Ovary (tissue), 9 donors: ENCODE measurements around the gene ITGA6. TPM values are rescaled to one million over a fixed set of nuclear protein-coding genes. Genes with fewer than 3 reads are reported as not detected.

Experiments used
- DNase-seq, 5 donors: peaks; one replicate each; pipeline ENCODE4 v3.0.0-alpha.2; 2019 to 2020
- H3K27ac ChIP-seq, 2 donors: fragments of 200-600 bp; one replicate each; pipeline versions ENCODE4 v1.5.1 to v1.8.0; 2019 to 2022
- H3K27me3 ChIP-seq: fragments of 200-600 bp; one replicate; pipeline ENCODE4 v1.8.0; 2022
- H3K36me3 ChIP-seq: fragments of 200-600 bp; sonication (generic); one replicate; pipeline ENCODE4 v1.5.1; 2019
- H3K4me1 ChIP-seq: one replicate; pipeline ENCODE4 v1.8.1; 2013; ENCODE audit warnings: mild to moderate bottlenecking, moderate library complexity; ENCODE audit not compliant: insufficient read depth
- H3K4me3 ChIP-seq: fragments of 200-600 bp; sonication (generic); one replicate; pipeline ENCODE4 v1.5.1; 2017
- H3K9me3 ChIP-seq, 2 donors: fragments of 200-600 bp in 1 of 2; sonication (generic) in 1 of 2; one replicate each; pipeline versions ENCODE4 v1.5.1 to v1.8.1; 2013 to 2019; ENCODE audit warnings: mild to moderate bottlenecking in 1 of 2, moderate library complexity in 1 of 2
- CTCF ChIP-seq, 3 donors: fragments of 450-650 bp in 2 of 3; fragments of 200-600 bp in 1 of 3; IDR thresholded peaks; one replicate each; pipeline versions ENCODE4 v1.5.1 to v1.8.0; 2016 to 2022; ENCODE audit warnings: antibody characterized with exemption in 3 of 3, mild to moderate bottlenecking in 1 of 3
- EP300 ChIP-seq: sonication (generic); formaldehyde crosslinking; IDR thresholded peaks from one replicate; pipeline ENCODE4 v1.6.1; 2017; ENCODE audit warnings: antibody characterized with exemption
- POLR2A ChIP-seq: fragments of 450-650 bp; IDR thresholded peaks from one replicate; pipeline ENCODE4 v1.6.1; 2017; ENCODE audit warnings: antibody characterized with exemption, mild to moderate bottlenecking, moderate library complexity
- WGBS, 3 donors: extraction: QIAGEN DNeasy Blood & Tissue Kit in 1 of 3; methylation state at CpG; one replicate each; pipeline versions ENCODE4 v1.1.5 to v1.1.7; 2013 to 2017; 5-methylcytosine and 5-hydroxymethylcytosine counted together
- intact Hi-C, 4 donors: fragments of 100-400 bp; cut with DNase I; formaldehyde crosslinking; loops; one replicate each; pipeline versions ENCODE4 v1.11.0 to v1.15.1; 2022 to 2023
- polyA plus RNA-seq, 2 donors: library from polyadenylated mRNA; stranded (reverse); fragments of 200-250 nt in 1 of 2; fragments of 350-450 nt in 1 of 2; fragmentation: Illumina TruSeq in 1 of 2; extraction: RNeasy Lipid Tissue Mini Kit (QIAGEN cat#74804) in 1 of 2; gene quantifications; one replicate each; pipeline ENCODE4 v1.2.3, GENCODE V29; 2013 to 2014
- total RNA-seq, 7 donors: library from RNA; depleted of rRNA in 2 of 7; stranded (reverse); fragments of >200 nt in 2 of 7; fragmentation: NEBNext Ultra II Directional in 3 of 7; extraction: Animal tissue kit (Norgen Biotek cat#: 25700) in 3 of 7; gene quantifications; one replicate each; pipeline versions ENCODE4 v1.1.0 to v1.2.4, GENCODE V29; 2016 to 2023
- donor health status: DM: no; HTN: no; CAD: no; lungs with moderate emphysema.
- donor health status: DM: no; HTN: no; CAD: no.
- donor health status: Bipolar disorder and iron deficiency.
- donor health status: DM: yes; HTN: yes; CAD: no.
- donor health status: DM: no; HTN: no; CAD: no.
- donor health status: DM: yes; HTN: yes; CAD: no.

The ITGA6 gene
- total and polyA plus RNA-seq, 9 donors, result 8.4 to 51.6 (median 19.0) TPM

- no peak for DNase-seq
- no peak overlapping the region for H3K27ac ChIP-seq
- no peak overlapping the region for H3K4me3 ChIP-seq
- H3K36me3 ChIP-seq, result no peaks in the 10 kb centered on the region
- H3K27me3 ChIP-seq, result no peaks in the 10 kb centered on the region
- no peaks in the 10 kb centered on the region for H3K9me3 ChIP-seq
- intact Hi-C loops, result no loop called here
- WGBS, 3 donors, result 74 to 78% (median 75%) methylated on average over 4 of the region's 4 CpGs
- no peaks in the 10 kb centered on the region for H3K4me1 ChIP-seq
- TF ChIP-seq CTCF (IDR thresholded peaks at IDR 0.05), result no peak
- TF ChIP-seq POLR2A, result no peak
- no peak for TF ChIP-seq EP300
These were observed 40.0 kb upstream of the ITGA6 start for GRCh38 chr2:172387361-172387760.

GRCh38 chr2:172389685-172390339, 37.6 kb upstream of the ITGA6 start:
- no peak for DNase-seq
- intact Hi-C loops, result no loop called here
- H3K4me3 ChIP-seq, result no peak overlapping the region
- 64 to 67% (median 67%) methylated on average over 4 of the region's 4 CpGs for WGBS, 3 donors
- no peaks in the 10 kb centered on the region for H3K9me3 ChIP-seq
- H3K27ac ChIP-seq, result no peak overlapping the region
- H3K27me3 ChIP-seq, result no peaks in the 10 kb centered on the region
- H3K4me1 ChIP-seq, result no peaks in the 10 kb centered on the region
- TF ChIP-seq CTCF (IDR thresholded peaks at IDR 0.05) (no peak), EP300 (no peak), POLR2A (no peak)
- H3K36me3 ChIP-seq, result no peaks in the 10 kb centered on the region

GRCh38 chr2:172394002-172394401, 33.4 kb upstream of the ITGA6 start:
- intact Hi-C loops, result no loop called here
- no peak overlapping the region for H3K27ac ChIP-seq
- WGBS, 3 donors, result 57 to 74% (median 68%) methylated on average over 1 of the region's 1 CpG
- H3K27me3 ChIP-seq, result no peaks in the 10 kb centered on the region
- no peak overlapping the region for H3K4me3 ChIP-seq
- no peak for TF ChIP-seq CTCF (IDR thresholded peaks at IDR 0.05)
- TF ChIP-seq EP300, result no peak
- no peak for TF ChIP-seq POLR2A
- no peaks in the 10 kb centered on the region for H3K9me3 ChIP-seq
- no peaks in the 10 kb centered on the region for H3K36me3 ChIP-seq
- DNase-seq, result no peak
- peaks cover 12% of the 10 kb centered on the region for H3K4me1 ChIP-seq

GRCh38 chr2:172395503-172395902, 31.9 kb upstream of the ITGA6 start:
- intact Hi-C loops, result no loop called here
- H3K9me3 ChIP-seq, result no peaks in the 10 kb centered on the region
- WGBS, 3 donors, result 36 to 57% (median 49%) methylated on average over 3 of the region's 3 CpGs
- H3K4me3 ChIP-seq, result no peak overlapping the region
- no peaks in the 10 kb centered on the region for H3K36me3 ChIP-seq
- TF ChIP-seq EP300, result no peak
- TF ChIP-seq POLR2A, result no peak
- no peak for TF ChIP-seq CTCF (IDR thresholded peaks at IDR 0.05)
- no peak overlapping the region for H3K27ac ChIP-seq
- peaks cover 12% of the 10 kb centered on the region for H3K4me1 ChIP-seq
- DNase-seq, result no peak
- H3K27me3 ChIP-seq, result no peaks in the 10 kb centered on the region
